Endothelial cell of umbilical vein (primary cell): ENCODE measurements around the gene S100A5.

Source experiments
- CTCF ChIP-seq, 2 donors: IDR thresholded peaks; 1 replicate in 1 of 2; 2 replicates in 1 of 2; pipeline ENCODE4 v1.5.1; 2011; ENCODE audit warnings: low read length in 2 of 2, mild to moderate bottlenecking in 2 of 2, moderate library complexity in 2 of 2, control low read depth in 1 of 2, inconsistent platforms in 1 of 2, low read depth in 1 of 2; ENCODE audit not compliant: insufficient read depth in 1 of 2; ENCODE audit errors: extremely low read depth in 1 of 2
- POLR2A ChIP-seq: IDR thresholded peaks from 2 replicates; pipeline ENCODE4 v1.6.1; 2012; ENCODE audit warnings: low read depth, mild to moderate bottlenecking, control low read depth, low read length

DNA sequence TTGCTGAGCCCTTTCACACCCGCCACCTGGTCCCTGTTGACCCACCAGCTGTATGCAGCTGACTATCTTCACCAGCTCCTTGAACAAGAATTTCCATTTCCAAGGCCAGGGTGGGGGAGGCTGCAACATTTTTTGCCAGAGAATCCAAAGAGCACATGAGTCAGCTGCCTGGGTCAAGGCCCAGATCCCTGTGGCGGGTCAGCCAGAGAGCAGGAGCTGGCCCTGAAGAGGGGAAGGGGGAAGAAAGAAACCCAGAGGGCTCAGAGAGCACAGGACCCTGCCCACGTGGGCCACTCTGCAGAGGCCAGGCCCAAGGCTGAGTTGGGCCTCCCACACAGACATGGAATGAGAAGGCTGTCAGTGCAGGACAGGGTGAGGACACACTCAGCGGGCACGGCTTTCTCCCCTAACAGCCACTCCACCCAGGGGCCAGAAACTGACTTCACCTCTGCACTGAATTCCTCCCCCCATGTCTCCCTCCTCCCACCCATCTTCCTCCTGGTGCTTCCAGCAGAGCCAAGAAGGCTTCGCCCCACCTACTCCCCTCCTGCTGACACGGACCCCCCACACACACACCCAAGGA lies 33.8 kb downstream of the S100A5 start:
- TF ChIP-seq CTCF (IDR thresholded peaks at IDR 0.05; ENCODE audit: extremely low read depth in 1 of 2, insufficient read depth in 1 of 2, low read depth in 1 of 2, low read length in 2 of 2) (no peak), POLR2A (no peak)
